Activated T-helper 1 cell treated with anti-CD3 and anti-CD28 coated beads, Interleukin-2, amount 50 U/mL, for 16 hours (primary cell): Measurements from ENCODE around the gene ZNF276.
"Not testable (repeated sequence)": the region's sequence is repeated elsewhere in the genome, so short reads cannot be mapped to it uniquely, and the experiment has no call there.

Experiments
- DNase-seq, 2 donors: peaks; one replicate each; pipeline ENCODE4 v3.0.0-alpha.2; 2020; ENCODE audit warnings: low read depth in 1 of 2, low spot score in 1 of 2

ZNF276 gene

GRCh38 chr16:89779909-89780305 lies 58.6 kb downstream of the ZNF276 start:
- DNase-seq = no peak

DNA sequence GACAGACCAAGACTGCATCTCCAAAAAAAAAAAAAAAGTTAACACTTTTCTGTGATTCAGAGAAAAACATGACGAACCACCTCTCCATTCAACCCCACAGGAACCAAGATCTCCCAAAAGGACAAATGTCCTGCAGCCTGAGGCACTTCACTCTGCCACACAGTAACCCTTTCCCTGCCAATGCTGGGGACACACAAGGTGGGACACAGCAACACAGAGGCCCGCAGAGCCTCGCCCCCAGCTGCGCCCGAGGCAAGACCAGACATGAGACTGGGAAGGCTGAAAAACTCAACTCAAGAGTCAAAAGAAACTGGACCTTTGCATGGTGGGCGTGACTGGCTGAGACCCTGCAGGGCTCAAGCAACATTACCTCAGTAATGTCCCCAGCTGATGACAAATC lies 61.2 kb downstream of the ZNF276 start:
- DNase-seq = no peak

DNA sequence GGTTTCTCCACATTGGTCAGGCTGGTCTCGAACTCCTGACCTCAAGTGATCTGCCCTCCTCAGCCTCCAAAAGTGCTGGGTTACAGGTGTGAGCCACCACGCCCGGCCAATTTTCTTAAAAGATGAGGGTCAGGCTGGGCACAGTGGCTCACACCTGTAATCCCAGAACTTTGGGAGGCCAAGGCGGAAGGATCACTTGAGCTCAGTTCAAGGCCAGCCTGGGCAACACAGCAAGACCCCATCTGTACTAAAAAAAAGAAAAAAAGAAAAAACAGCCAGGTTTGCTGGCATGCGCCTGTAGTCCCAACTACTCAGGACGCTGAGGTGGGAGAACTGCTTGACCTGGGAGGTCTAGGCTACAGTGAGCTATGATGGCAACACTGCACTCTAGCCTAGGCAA lies 62.6 kb downstream of the ZNF276 start:
- not testable (repeated sequence) for DNase-seq

GRCh38 chr16:89784406-89784805 lies 63.1 kb downstream of the ZNF276 start:
- DNase-seq = no peak

DNA sequence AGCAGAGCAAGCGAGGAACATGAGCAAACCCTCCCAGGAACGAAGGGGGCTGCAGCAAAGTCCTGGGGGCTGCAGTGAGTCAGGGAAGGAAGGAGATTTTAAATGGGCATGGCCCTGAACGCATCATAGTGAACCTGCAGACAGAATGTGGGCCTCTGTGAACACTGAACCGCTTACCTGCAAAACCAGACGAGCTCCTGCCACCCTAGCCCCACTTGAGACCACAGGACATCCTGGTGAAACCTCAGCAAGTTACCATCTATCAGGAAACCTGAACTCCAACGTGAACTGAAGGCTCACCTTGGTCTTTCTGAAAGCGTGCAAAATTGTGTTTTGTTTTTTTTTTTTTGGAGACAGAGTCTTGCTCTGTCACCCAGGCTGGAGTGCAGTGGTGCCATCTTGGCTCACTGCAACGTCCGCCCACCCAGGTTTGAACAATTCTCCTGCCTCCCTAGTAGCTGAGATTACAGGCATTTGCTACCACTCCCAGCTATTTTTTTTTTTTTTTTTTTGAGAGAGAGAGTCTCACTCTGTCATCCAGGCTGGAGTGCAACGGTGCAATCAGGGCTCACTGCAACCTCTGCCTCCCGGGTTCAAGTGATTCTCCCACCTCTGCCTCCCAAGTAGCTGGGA lies 64.3 kb downstream of the ZNF276 start:
- no peak for DNase-seq

DNA sequence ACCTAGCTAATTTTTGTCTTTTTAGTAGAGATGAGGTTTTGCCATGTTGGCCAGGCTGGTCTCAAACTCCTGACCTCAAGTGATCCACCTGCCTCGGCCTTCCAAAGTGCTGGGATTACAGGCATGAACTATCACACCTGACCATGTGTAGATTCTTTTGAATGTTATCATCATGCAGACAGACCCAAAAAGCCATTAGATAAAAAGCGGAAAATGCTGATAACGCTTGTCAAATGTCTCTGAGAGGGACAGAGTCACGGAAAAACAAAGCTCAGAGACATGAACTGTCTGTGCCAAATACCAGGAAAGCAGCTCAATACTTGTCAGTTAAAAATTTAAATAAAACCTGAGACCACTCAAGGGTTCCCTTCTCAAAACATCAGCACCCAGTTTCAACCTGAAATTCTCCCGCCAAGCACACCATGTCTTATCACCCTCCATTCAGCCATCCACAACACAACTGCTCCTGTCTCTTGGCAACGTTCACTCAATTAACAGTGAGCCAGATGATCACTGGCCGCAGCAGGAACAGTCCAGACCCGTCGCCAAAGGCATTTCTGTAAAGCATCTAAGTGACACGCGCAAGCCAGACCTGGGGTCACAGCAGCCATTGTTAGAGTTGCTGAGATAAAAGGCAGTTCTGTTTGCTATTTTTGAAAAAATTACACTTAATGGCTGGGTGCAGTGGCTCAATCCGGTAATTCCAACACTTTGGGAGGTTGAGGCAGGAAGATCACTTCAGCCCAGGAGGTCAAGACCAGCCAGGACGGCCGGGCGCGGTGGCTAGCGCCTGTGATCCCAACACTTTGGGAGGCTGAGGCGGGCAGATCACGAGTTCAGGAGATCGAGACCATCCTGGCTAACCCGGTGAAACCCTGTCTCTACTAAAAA lies 65.4 kb downstream of the ZNF276 start:
- no peak for DNase-seq

DNA sequence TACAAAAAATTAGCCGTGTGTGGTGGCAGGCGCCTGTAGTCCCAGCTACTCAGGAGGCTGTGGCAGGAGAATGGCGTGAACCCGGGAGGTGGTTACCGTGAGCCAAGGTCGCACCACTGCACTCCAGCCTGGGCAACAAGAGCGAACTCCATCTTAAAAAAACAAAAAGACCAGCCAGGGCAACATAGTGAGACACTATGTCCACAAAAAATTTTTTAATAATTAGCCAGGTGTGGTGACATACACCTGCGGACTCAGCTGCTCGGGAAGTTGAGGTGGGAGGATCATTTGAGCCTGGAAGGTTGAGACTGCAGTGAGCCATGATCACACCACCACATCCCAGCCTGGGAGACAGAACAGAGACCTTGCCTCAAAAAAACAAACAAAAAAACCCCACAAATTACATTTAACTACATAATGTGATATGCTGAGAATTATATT lies 66.0 kb downstream of the ZNF276 start:
- DNase-seq = no peak
